Measurements from ENCODE around the gene TMEM141. TPM values are rescaled to one million over a fixed set of nuclear protein-coding genes. Genes with fewer than 3 reads are reported as not detected.
"Not testable (repeated sequence)": the region's sequence is repeated elsewhere in the genome, so short reads cannot be mapped to it uniquely, and the experiment has no call there.

The TMEM141 gene
- total and polyA plus RNA-seq, 11 donors = 45.6 to 122 (median 66.9) TPM

- TF ChIP-seq, protein P1, sequence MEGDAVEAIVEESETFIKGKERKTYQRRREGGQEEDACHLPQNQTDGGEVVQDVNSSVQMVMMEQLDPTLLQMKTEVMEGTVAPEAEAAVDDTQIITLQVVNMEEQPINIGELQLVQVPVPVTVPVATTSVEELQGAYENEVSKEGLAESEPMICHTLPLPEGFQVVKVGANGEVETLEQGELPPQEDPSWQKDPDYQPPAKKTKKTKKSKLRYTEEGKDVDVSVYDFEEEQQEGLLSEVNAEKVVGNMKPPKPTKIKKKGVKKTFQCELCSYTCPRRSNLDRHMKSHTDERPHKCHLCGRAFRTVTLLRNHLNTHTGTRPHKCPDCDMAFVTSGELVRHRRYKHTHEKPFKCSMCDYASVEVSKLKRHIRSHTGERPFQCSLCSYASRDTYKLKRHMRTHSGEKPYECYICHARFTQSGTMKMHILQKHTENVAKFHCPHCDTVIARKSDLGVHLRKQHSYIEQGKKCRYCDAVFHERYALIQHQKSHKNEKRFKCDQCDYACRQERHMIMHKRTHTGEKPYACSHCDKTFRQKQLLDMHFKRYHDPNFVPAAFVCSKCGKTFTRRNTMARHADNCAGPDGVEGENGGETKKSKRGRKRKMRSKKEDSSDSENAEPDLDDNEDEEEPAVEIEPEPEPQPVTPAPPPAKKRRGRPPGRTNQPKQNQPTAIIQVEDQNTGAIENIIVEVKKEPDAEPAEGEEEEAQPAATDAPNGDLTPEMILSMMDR (IDR thresholded peaks at IDR 0.05) = peak; percentile 82 to 95 (median 93)
- peak in 1 of 2 donors; percentile 35 for TF ChIP-seq POLR2A (IDR thresholded peaks at IDR 0.05)
- peaks cover 0 to 36% (median 13%) of the 10 kb centered on the region in 9 donors for H3K36me3 ChIP-seq
- H3K27ac ChIP-seq = peak within 1 kb of the TSS in 10 of 12 donors; percentile 16 to 82 (median 62)
- peaks cover 0 to 44% (median 19%) of the 10 kb centered on the region in 9 donors for H3K27me3 ChIP-seq
- intact Hi-C loops (cut with DNase I) = loop anchor here in 4 of 10 donors (5.0 to 10.0 kb wide), 3 partner anchors 48 to 192 kb away; partner anchors contain the start of genes CCDC183 (in 2 of the 4), FUT7 (in 2 of the 4), TMEM141 (in 2 of the 4) and FBXW5 (in 1 of the 4)
- peak within 1 kb of the TSS; percentile 23 to 70 (median 54) for H3K4me3 ChIP-seq
- not testable (repeated sequence) for H3K9me3 ChIP-seq
- ATAC-seq (peak; percentile 68 to 91 (median 78)), DNase-seq (peak; percentile 72 to 90 (median 80))
- peaks cover 10 to 61% (median 34%) of the 10 kb centered on the region in 12 donors for H3K4me1 ChIP-seq
- WGBS, 4 donors = 0 to 2% (median 0%) methylated on average over 7 to 24 of the region's 27 CpGs
These were observed 51.3 kb downstream of the TMEM141 start, which contains the start of gene AJM1 for GRCh38 chr9:136842380-136842948. TSS of gene AJM1 (plus strand) at chr9:136842478. CDS start at chr9:136844415, 1,937 bp downstream.

Small RNAs within 50 kb of the gene (microRNA-seq; reads per million reads assigned to microRNA genes)
- gene MIR4292 = 0 reads per million in 4 donors
- gene MIR6722 = 0 to 0.60 (median 0) reads per million in 4 donors

Other genes starting within 250 kb of the TMEM141 start
- gene NOTCH1, start 245.3 kb upstream of the TMEM141 start, total RNA-seq = 10 to 100 TPM; 12.1 to 47.3 (median 22.1) TPM
- 10 to 100 TPM in 1 of 2 donors, 1 to 10 TPM in 1; 8.0 to 12.1 TPM for gene NOTCH1, start 245.3 kb upstream of the TMEM141 start, polyA plus RNA-seq
- gene EGFL7, start 128.4 kb upstream of the TMEM141 start, total RNA-seq = 100 to 1,000 TPM in 2 of 9 donors, 10 to 100 TPM in 7; 56.4 to 142 (median 94.0) TPM
- 100 to 1,000 TPM; 103 to 137 TPM for gene EGFL7, start 128.4 kb upstream of the TMEM141 start, polyA plus RNA-seq
- gene AGPAT2, start 103.9 kb upstream of the TMEM141 start, total RNA-seq = 10 to 100 TPM; 52.4 to 90.7 (median 62.5) TPM
- 100 to 1,000 TPM in 1 of 2 donors, 10 to 100 TPM in 1; 88.8 to 122 TPM for gene AGPAT2, start 103.9 kb upstream of the TMEM141 start, polyA plus RNA-seq
- 10 to 100 TPM; 14.4 to 46.3 (median 19.8) TPM for gene DIPK1B, start 78.8 kb upstream of the TMEM141 start, total RNA-seq
- 10 to 100 TPM; 18.1 to 24.4 TPM for gene DIPK1B, start 78.8 kb upstream of the TMEM141 start, polyA plus RNA-seq
- gene LCN10, start 48.4 kb upstream of the TMEM141 start, total RNA-seq = 10 to 100 TPM in 5 of 9 donors, 1 to 10 TPM in 2, under 1 TPM in 2; 0.50 to 21.5 (median 10.1) TPM
- 10 to 100 TPM; 15.7 to 40.7 TPM for gene LCN10, start 48.4 kb upstream of the TMEM141 start, polyA plus RNA-seq
- 10 to 100 TPM in 5 of 9 donors, 1 to 10 TPM in 3, under 1 TPM in 1; 0.81 to 58.7 (median 15.8) TPM for gene LCN6, start 42.8 kb upstream of the TMEM141 start, total RNA-seq
- 100 to 1,000 TPM in 1 of 2 donors, 10 to 100 TPM in 1; 46.1 to 101 TPM for gene LCN6, start 42.8 kb upstream of the TMEM141 start, polyA plus RNA-seq
- gene LCN8, start 33.1 kb upstream of the TMEM141 start, total RNA-seq = not detected
- not detected for gene LCN8, start 33.1 kb upstream of the TMEM141 start, polyA plus RNA-seq
- 1 to 10 TPM in 3 of 9 donors, under 1 TPM in 2, not detected in 4; 0.64 to 2.8 (median 1.2) TPM for gene LCN15, start 26.8 kb upstream of the TMEM141 start, total RNA-seq
- gene LCN15, start 26.8 kb upstream of the TMEM141 start, polyA plus RNA-seq = 1 to 10 TPM in 1 of 2 donors, under 1 TPM in 1; 0.65 to 2.4 TPM
- gene CCDC183, start 5.0 kb downstream of the TMEM141 start, total RNA-seq = 1 to 10 TPM in 7 of 9 donors, under 1 TPM in 2; 0.64 to 3.8 (median 1.4) TPM
- 1 to 10 TPM in 1 of 2 donors, under 1 TPM in 1; 0.32 to 4.7 TPM for gene CCDC183, start 5.0 kb downstream of the TMEM141 start, polyA plus RNA-seq
- gene RABL6, start 16.6 kb downstream of the TMEM141 start, total RNA-seq = 10 to 100 TPM; 59.4 to 82.2 (median 71.6) TPM
- 10 to 100 TPM; 63.5 to 90.8 TPM for gene RABL6, start 16.6 kb downstream of the TMEM141 start, polyA plus RNA-seq
- gene AJM1, start 51.1 kb downstream of the TMEM141 start, total RNA-seq = 1 to 10 TPM; 2.6 to 7.0 (median 6.2) TPM
- 1 to 10 TPM; 2.8 to 5.5 TPM for gene AJM1, start 51.1 kb downstream of the TMEM141 start, polyA plus RNA-seq
- gene PHPT1, start 58.1 kb downstream of the TMEM141 start, total RNA-seq = 100 to 1,000 TPM; 230 to 386 (median 266) TPM
- gene PHPT1, start 58.1 kb downstream of the TMEM141 start, polyA plus RNA-seq = 100 to 1,000 TPM; 225 to 717 TPM
- gene MAMDC4, start 61.0 kb downstream of the TMEM141 start, total RNA-seq = 1 to 10 TPM; 2.9 to 8.3 (median 6.1) TPM
- 10 to 100 TPM in 1 of 2 donors, 1 to 10 TPM in 1; 4.5 to 14.9 TPM for gene MAMDC4, start 61.0 kb downstream of the TMEM141 start, polyA plus RNA-seq
- gene EDF1, start 75.0 kb downstream of the TMEM141 start, total RNA-seq = 100 to 1,000 TPM; 289 to 467 (median 341) TPM
- 100 to 1,000 TPM; 454 to 605 TPM for gene EDF1, start 75.0 kb downstream of the TMEM141 start, polyA plus RNA-seq
- gene TRAF2, start 95.2 kb downstream of the TMEM141 start, total RNA-seq = 10 to 100 TPM in 3 of 9 donors, 1 to 10 TPM in 6; 6.3 to 14.7 (median 9.1) TPM
- 10 to 100 TPM; 10.6 to 28.3 TPM for gene TRAF2, start 95.2 kb downstream of the TMEM141 start, polyA plus RNA-seq
- gene FBXW5, start 153.4 kb downstream of the TMEM141 start, total RNA-seq = 100 to 1,000 TPM; 110 to 388 (median 147) TPM
- gene FBXW5, start 153.4 kb downstream of the TMEM141 start, polyA plus RNA-seq = 100 to 1,000 TPM; 189 to 206 TPM
- 1 to 10 TPM in 7 of 9 donors, not detected in 2; 1.2 to 3.7 (median 1.5) TPM for gene C8G, start 153.9 kb downstream of the TMEM141 start, total RNA-seq
- gene C8G, start 153.9 kb downstream of the TMEM141 start, polyA plus RNA-seq = 1 to 10 TPM; 1.0 to 3.1 TPM
- gene LCN12, start 160.9 kb downstream of the TMEM141 start, total RNA-seq = 10 to 100 TPM in 2 of 9 donors, 1 to 10 TPM in 7; 1.9 to 23.7 (median 6.4) TPM
- gene LCN12, start 160.9 kb downstream of the TMEM141 start, polyA plus RNA-seq = 1 to 10 TPM in 1 of 2 donors, under 1 TPM in 1; 0.46 to 3.9 TPM
- gene PTGDS, start 186.2 kb downstream of the TMEM141 start, total RNA-seq = 1,000 to 10,000 TPM; 1,152 to 4,769 (median 3,109) TPM
- 1,000 to 10,000 TPM; 2,982 to 5,295 TPM for gene PTGDS, start 186.2 kb downstream of the TMEM141 start, polyA plus RNA-seq
- 10 to 100 TPM in 2 of 9 donors, 1 to 10 TPM in 5, under 1 TPM in 2; 0.16 to 14.9 (median 2.7) TPM for gene LCNL1, start 191.6 kb downstream of the TMEM141 start, total RNA-seq
- gene LCNL1, start 191.6 kb downstream of the TMEM141 start, polyA plus RNA-seq = 1 to 10 TPM in 1 of 2 donors, under 1 TPM in 1; 0.14 to 5.8 TPM
- gene PAXX, start 201.1 kb downstream of the TMEM141 start, total RNA-seq = 10 to 100 TPM; 15.0 to 35.3 (median 19.4) TPM
- gene PAXX, start 201.1 kb downstream of the TMEM141 start, polyA plus RNA-seq = 10 to 100 TPM; 31.2 to 57.3 TPM
- 10 to 100 TPM in 1 of 9 donors, 1 to 10 TPM in 8; 1.5 to 16.7 (median 5.0) TPM for gene CLIC3, start 205.2 kb downstream of the TMEM141 start, total RNA-seq
- gene CLIC3, start 205.2 kb downstream of the TMEM141 start, polyA plus RNA-seq = 10 to 100 TPM in 1 of 2 donors, 1 to 10 TPM in 1; 3.9 to 11.3 TPM
- 10 to 100 TPM; 19.1 to 44.3 (median 33.4) TPM for gene ABCA2, start 236.9 kb downstream of the TMEM141 start, total RNA-seq
- gene ABCA2, start 236.9 kb downstream of the TMEM141 start, polyA plus RNA-seq = 10 to 100 TPM; 13.1 to 30.6 TPM
- gene FUT7, start 240.7 kb downstream of the TMEM141 start, total RNA-seq = under 1 TPM in 2 of 9 donors, not detected in 7; 0.15 to 0.48 TPM
- gene FUT7, start 240.7 kb downstream of the TMEM141 start, polyA plus RNA-seq = under 1 TPM in 1 of 2 donors, not detected in 1; 0.17 TPM

Data from heart left ventricle (tissue), 16 donors.